A549 (cell line): ENCODE data around the gene MOB1B. TPM values are rescaled to one million over a fixed set of nuclear protein-coding genes. Genes with fewer than 3 reads are reported as not detected.

Experiments used
- ATAC-seq, 2 experiments: fragments of 200-7000 bp in 1 of 2; fragments of >200 bp in 1 of 2; cut with Nextera tagmentation in 1 of 2; cut with Tn5 transposase in 1 of 2; 3 replicates each; pipeline versions ENCODE4 v1.8.0 to v1.9.1; 2018 to 2020; ENCODE audit warnings: mild to moderate bottlenecking in 1 of 2, moderate library complexity in 1 of 2
- CTCF ChIA-PET: fragments of 300-600 bp; sonication (Branson Sonifier 250); formaldehyde crosslinking; extraction: SDS; loops from one replicate; lab custom pipeline; 2021; ENCODE audit warnings: antibody characterized with exemption, inconsistent platforms; lab: Yijun Ruan, JAX
- POLR2A ChIA-PET: fragments of 350-600 bp; formaldehyde crosslinking; extraction: SDS; loops from one replicate; lab custom pipeline; 2021; ENCODE audit warnings: antibody characterized with exemption, inconsistent platforms; lab: Yijun Ruan, JAX
- DNase-seq, 2 experiments: peaks; one replicate each; pipeline versions ENCODE4 v3.0.0 to v3.0.0-alpha.2; 2011 to 2016; ENCODE audit warnings: low read depth in 1 of 2, low spot score in 1 of 2
- FAIRE-seq: peaks from 2 replicates; lab custom pipeline; 2011; peaks lifted over from hg19 to GRCh38; lab: Jason Lieb, UNC
- H3K27ac ChIP-seq, 2 experiments: fragments of >200 bp; sonication (Bioruptor Twin); formaldehyde crosslinking; 3 replicates each; pipeline ENCODE4 v1.5.1; 2016 to 2017
- H3K4me1 ChIP-seq: fragments of >200 bp; sonication (Bioruptor Twin); formaldehyde crosslinking; 3 replicates; pipeline ENCODE4 v1.6.1; 2016
- H3K4me2 ChIP-seq: fragments of >200 bp; sonication (Bioruptor Twin); formaldehyde crosslinking; 3 replicates; pipeline ENCODE4 v1.6.1; 2016
- H3K4me3 ChIP-seq: fragments of >200 bp; sonication (Bioruptor Twin); formaldehyde crosslinking; 3 replicates; pipeline ENCODE4 v1.5.1; 2016
- H3K9me3 ChIP-seq: fragments of >200 bp; sonication (Bioruptor Twin); formaldehyde crosslinking; 3 replicates; pipeline ENCODE4 v1.6.1; 2016
- ATOH8 ChIP-seq: fragments of 250-450 bp; sonication (Bioruptor Pico); IDR thresholded peaks from 2 replicates; pipeline ENCODE4 v1.5.0; 2020; ENCODE audit warnings: low read depth, mild to moderate bottlenecking, moderate library complexity
- CBX8 ChIP-seq: fragments of 200-600 bp; sonication (generic); IDR thresholded peaks from 2 replicates; pipeline ENCODE4 v1.6.1; 2016
- CEBPB ChIP-seq, 2 experiments: fragments of >200 bp in 1 of 2; sonication (Bioruptor Twin) in 1 of 2; formaldehyde crosslinking in 1 of 2; IDR thresholded peaks; 2 replicates each; pipeline ENCODE4 v1.6.1; 2012 to 2016
- CHD4 ChIP-seq: fragments of 200-600 bp; sonication (generic); IDR thresholded peaks from 2 replicates; pipeline ENCODE4 v1.6.1; 2016; ENCODE audit warnings: antibody characterized with exemption, mild to moderate bottlenecking, borderline replicate concordance
- E2F6 ChIP-seq: IDR thresholded peaks from 2 replicates; pipeline ENCODE4 v1.6.1; 2012; ENCODE audit warnings: low read depth, borderline replicate concordance
- ESRRA ChIP-seq: fragments of 150-350 bp; IDR thresholded peaks from 2 replicates; pipeline ENCODE4 v1.6.1; 2014; ENCODE audit warnings: mild to moderate bottlenecking, low read length, borderline replicate concordance
- FOSB ChIP-seq: fragments of 250-450 bp; sonication (Bioruptor Pico); IDR thresholded peaks from 2 replicates; pipeline ENCODE4 v1.5.0; 2020; ENCODE audit warnings: mild to moderate bottlenecking, moderate library complexity
- FOXS1 ChIP-seq: fragments of 250-450 bp; sonication (Bioruptor Pico); IDR thresholded peaks from 2 replicates; pipeline ENCODE4 v1.5.0; 2020; ENCODE audit warnings: mild to moderate bottlenecking, moderate library complexity
- GATA3 ChIP-seq: IDR thresholded peaks from 2 replicates; pipeline ENCODE4 v1.6.1; 2012; ENCODE audit warnings: borderline replicate concordance
- HEYL ChIP-seq: fragments of 250-450 bp; sonication (Bioruptor Pico); IDR thresholded peaks from 2 replicates; pipeline ENCODE4 v1.8.0; 2021; ENCODE audit warnings: mild to moderate bottlenecking, moderate library complexity
- JUN ChIP-seq, 2 experiments: fragments of >200 bp; sonication (Bioruptor Twin); formaldehyde crosslinking; IDR thresholded peaks; 2 replicates in 1 of 2; 3 replicates in 1 of 2; pipeline ENCODE4 v1.6.1; 2016 to 2017
- KDM1A ChIP-seq: fragments of 200-600 bp; sonication (generic); IDR thresholded peaks from 2 replicates; pipeline ENCODE4 v1.6.1; 2016; ENCODE audit warnings: low read depth, mild to moderate bottlenecking
- MYC ChIP-seq: IDR thresholded peaks from 2 replicates; pipeline ENCODE4 v1.6.1; 2012; ENCODE audit warnings: mild to moderate bottlenecking, inconsistent platforms, low read length, improper control_type of control experiment, borderline replicate concordance
- NR3C1 ChIP-seq: fragments of >200 bp; sonication (Bioruptor Twin); formaldehyde crosslinking; IDR thresholded peaks from 3 replicates; pipeline ENCODE4 v1.6.1; 2017
- RARB ChIP-seq: fragments of 250-450 bp; sonication (Bioruptor Pico); IDR thresholded peaks from 2 replicates; pipeline ENCODE4 v1.8.0; 2021; ENCODE audit warnings: mild to moderate bottlenecking, moderate library complexity
- REST ChIP-seq: fragments of 200-600 bp; sonication (generic); IDR thresholded peaks from 2 replicates; pipeline ENCODE4 v1.6.1; 2016; ENCODE audit warnings: antibody characterized with exemption, mild to moderate bottlenecking, moderate library complexity
- RNF2 ChIP-seq: fragments of 200-600 bp; sonication (generic); IDR thresholded peaks from 2 replicates; pipeline ENCODE4 v1.6.1; 2016; ENCODE audit warnings: low read depth, mild to moderate bottlenecking, antibody characterized with exemption, moderate library complexity, borderline replicate concordance
- USF2 ChIP-seq: fragments of 450-650 bp; IDR thresholded peaks from 2 replicates; pipeline ENCODE4 v1.6.1; 2014; ENCODE audit warnings: antibody characterized with exemption
- ZNF302 ChIP-seq: fragments of 250-450 bp; sonication (Bioruptor Pico); IDR thresholded peaks from 2 replicates; pipeline ENCODE4 v1.9.0; 2021; ENCODE audit warnings: inconsistent platforms, mild to moderate bottlenecking, moderate library complexity
- WGBS: methylation state at CpG from one replicate; pipeline ENCODE4 v1.1.6; 2017; ENCODE audit errors: missing lambda C conversion rate; 5-methylcytosine and 5-hydroxymethylcytosine counted together
- polyA plus RNA-seq, 4 experiments: library from polyadenylated mRNA; depleted of rRNA in 3 of 4; stranded (reverse); fragments of >200 nt; fragmentation: RNase III in 1 of 4; extraction: RNeasy Plus Mini Kit Qiagen cat#74134 plus additional on column Dnase treatment in 1 of 4; gene quantifications; 2 replicates in 3 of 4; 3 replicates in 1 of 4; pipeline ENCODE4 v1.2.3, GENCODE V29; 2011 to 2017

The MOB1B gene
- polyA plus RNA-seq, 2 of the 4 experiments (the other 2 are of a cell fraction) = 6.7 to 9.5 TPM

- 25% methylated on average over 5 of the region's 8 CpGs for WGBS
- FAIRE-seq = no peak
- Histone ChIP-seq H3K9me3 (no peaks in the 10 kb centered on the region), H3K4me1 (peaks cover 4% of the 10 kb centered on the region; the same call in 2 of the 3 replicates), H3K4me3 (peak overlapping the region; percentile 79), H3K4me2 (peak overlapping the region; percentile 78), H3K27ac (peak overlapping the region; percentile 85 to 98)
- CTCF ChIA-PET = interaction anchor here (1.1 to 1.7 kb wide), 2 partner anchors 15 to 29 kb away, joined by 3 to 5 read pairs; no protein-coding TSS in a partner anchor
- ATAC-seq = no peak; a peak in 1 of 6 replicates
- no peak for TF ChIP-seq E2F6
- TF ChIP-seq FOXS1 (CRISPR knock-in tag) = no peak
- no peak for TF ChIP-seq NR3C1
- TF ChIP-seq ESRRA = no peak
- TF ChIP-seq CHD4 = no peak
- TF ChIP-seq CBX8 = no peak
- no peak for TF ChIP-seq ZNF302 (CRISPR knock-in tag)
- no peak for TF ChIP-seq CEBPB (IDR thresholded peaks at IDR 0.05)
- no peak for TF ChIP-seq USF2
- TF ChIP-seq RARB = no peak
- no peak for TF ChIP-seq KDM1A
- no peak for TF ChIP-seq MYC
- TF ChIP-seq ATOH8 (CRISPR knock-in tag) = no peak
- TF ChIP-seq RNF2 = no peak
- no peak for TF ChIP-seq REST
- TF ChIP-seq FOSB = no peak
- TF ChIP-seq HEYL (CRISPR knock-in tag) = no peak
- TF ChIP-seq JUN (IDR thresholded peaks at IDR 0.05) = no peak
- TF ChIP-seq GATA3 = no peak
- POLR2A ChIA-PET = interaction anchor here (0.7 to 1.6 kb wide), 7 partner anchors 43 to 293 kb away, joined by 3 to 9 read pairs (median 5); partner anchors contain the start of genes DCK and GRSF1
- no peak for DNase-seq
Measured at GRCh38 chr4:70901607-70901983, 574 bp upstream of the MOB1B start.

- peak; percentile 2 to 28 for DNase-seq
Measured at GRCh38 chr4:70902577-70903290, 565 bp downstream of the MOB1B start.

More at GRCh38 chr4:70902577-70903290, 565 bp downstream of the MOB1B start:
- peak overlapping the region; percentile 85 to 98 for H3K27ac ChIP-seq
- peak; percentile 75 to 76 for ATAC-seq
- 3% methylated on average over 20 of the region's 48 CpGs for WGBS
- TF ChIP-seq ZNF302 (CRISPR knock-in tag) = no peak
- TF ChIP-seq JUN (IDR thresholded peaks at IDR 0.05) = 0 out of 5 replicates have a peak, but pooled peaks of 1 of the 2 experiments have one; percentile 0
- TF ChIP-seq, all 56 proteins: peak for 1
- H3K4me2 ChIP-seq = peak overlapping the region; percentile 78
- H3K9me3 ChIP-seq = no peaks in the 10 kb centered on the region
- no peak for FAIRE-seq
- CTCF ChIA-PET = interaction anchor here (1.1 to 1.7 kb wide), 2 partner anchors 14 to 31 kb away, joined by 3 to 5 read pairs; no protein-coding TSS in a partner anchor
- H3K4me1 ChIP-seq = peaks cover 4% of the 10 kb centered on the region; the same call in 2 of the 3 replicates
- POLR2A ChIA-PET = interaction anchor here (0.7 to 1.6 kb wide), 6 partner anchors 42 to 199 kb away, joined by 3 to 9 read pairs (median 4); partner anchors contain the start of gene DCK
- H3K4me3 ChIP-seq = peak overlapping the region; percentile 79
